Stimulated activated CD4-positive, alpha-beta T cell treated with anti-CD3 and anti-CD28 coated beads, Interleukin-12 subunit alpha, Interleukin-12 subunit beta, amount 100 ng/mL, for 24 hours (primary cell): Measurements from ENCODE around the gene WDHD1.
"Not testable (repeated sequence)": the region's sequence is repeated elsewhere in the genome, so short reads cannot be mapped to it uniquely, and the experiment has no call there.

ENCODE experiments used
- DNase-seq, 2 experiments: peaks; one replicate each; pipeline ENCODE4 v3.0.0-alpha.2; 2020; ENCODE audit warnings: low read depth in 2 of 2

WDHD1 gene

DNA sequence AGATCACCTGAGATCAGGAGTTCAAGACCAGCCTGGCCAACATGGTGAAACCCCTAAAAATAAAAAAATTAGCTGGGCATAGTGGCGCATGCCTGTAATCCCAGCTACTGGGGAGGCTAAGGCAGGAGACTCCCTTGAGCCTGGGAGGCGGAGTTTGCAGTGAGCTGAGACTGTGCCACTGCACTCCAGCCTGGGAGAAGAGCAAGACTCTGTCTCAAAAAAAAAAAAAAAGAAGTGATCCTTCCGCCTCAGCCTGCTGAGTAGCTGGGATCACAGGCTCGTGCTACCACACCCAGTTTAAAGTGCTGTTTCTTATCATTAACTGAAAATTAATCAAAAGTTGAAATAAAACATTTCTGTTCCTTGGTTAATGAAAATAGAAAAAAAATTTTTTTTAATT is 117.9 kb downstream of the WDHD1 start:
- DNase-seq = not testable (repeated sequence)

DNA sequence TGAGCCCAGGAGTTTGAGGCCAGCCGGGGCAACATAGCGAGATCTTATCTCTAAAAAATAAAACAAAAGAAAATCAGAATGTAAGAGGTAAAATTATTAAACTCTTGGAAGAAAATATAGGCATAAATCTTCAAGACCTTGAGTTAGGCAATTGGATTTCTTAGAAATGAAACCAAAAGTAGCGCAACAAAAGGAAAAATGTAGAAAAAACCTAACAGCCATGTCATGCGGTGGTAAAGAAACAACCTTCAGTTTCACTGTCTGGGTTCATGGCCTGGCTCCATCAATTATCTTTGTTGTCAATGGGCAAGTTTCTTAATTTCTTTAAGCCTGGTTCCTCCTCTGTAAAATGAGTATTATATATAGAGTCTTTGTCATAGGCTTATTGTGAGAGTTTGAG is 118.7 kb downstream of the WDHD1 start:
- no peak for DNase-seq

GRCh38 chr14:54906075-54906474 is 120.8 kb downstream of the WDHD1 start:
- no peak for DNase-seq

DNA sequence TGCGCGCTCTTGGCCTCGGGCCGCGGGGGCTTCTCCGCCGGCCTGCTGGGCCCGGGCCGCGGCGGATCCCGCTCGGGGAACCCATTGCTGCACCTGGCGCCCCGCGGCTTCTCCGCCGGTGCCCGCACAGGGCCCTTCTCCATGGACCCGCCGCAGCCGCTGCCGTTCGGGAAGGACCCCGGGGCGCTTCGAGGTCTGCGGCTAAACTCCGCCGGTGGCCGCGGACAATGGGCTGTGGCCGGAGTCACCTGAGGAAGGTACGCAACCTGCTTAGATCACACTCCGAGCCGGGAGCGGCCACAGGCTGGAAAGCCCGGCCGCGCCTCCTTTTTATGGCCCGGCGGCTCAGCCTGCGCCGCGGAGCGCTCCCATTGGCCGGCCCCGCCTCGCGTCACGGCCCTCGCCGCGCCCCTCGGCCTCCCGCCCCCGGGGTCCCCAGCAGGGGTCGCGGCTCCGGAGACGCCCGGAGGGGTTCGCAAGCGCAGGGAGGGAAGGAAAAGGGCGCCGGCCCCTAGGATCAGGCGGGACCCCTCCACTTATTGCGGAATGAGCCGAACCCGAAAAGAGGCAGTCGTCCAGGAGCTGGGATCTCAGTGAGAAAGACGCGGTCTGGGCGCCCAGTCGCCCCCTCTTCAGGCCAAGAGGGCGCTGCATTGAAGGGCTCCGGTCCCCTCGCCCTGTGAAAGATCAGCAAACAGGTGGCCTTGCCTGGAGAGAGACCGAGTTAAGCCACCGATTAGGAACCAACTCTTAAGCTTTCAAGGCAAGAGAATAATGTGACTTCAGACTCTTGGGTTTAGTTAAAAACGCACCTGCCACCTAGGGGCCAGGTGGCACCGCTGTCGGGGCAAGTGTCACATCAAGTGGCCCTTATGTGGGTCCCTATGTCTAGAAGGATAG is 124.1 kb downstream of the WDHD1 start, which contains the start of gene GCH1:
GCH1 (minus strand) TSS at position 306 of the 900 bp plus-strand sequence; CDS start at position 143, 163 bp downstream.
- DNase-seq = peak; percentile 55 to 58

DNA sequence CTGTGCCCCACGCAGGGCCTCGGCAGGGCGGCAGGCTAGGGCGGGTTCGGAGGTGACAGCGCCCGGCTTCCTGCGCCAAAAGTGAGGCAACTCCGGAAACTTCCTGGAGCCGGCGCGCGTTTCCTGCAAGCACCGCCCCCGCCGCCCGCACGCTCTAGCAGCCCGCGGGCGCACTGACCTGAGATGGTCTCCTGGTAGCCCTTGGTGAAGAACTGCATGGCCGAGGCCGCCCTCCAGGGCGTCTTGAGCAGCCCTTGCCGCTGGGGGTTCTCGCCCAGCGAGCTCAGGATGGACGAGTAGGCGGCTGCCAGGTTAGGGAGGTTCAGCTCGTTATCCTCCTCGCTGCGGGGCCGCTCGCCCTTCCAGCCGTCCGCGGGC is 124.8 kb downstream of the WDHD1 start:
- DNase-seq = peak; percentile 52 to 75

GRCh38 chr14:54901380-54902142 is 125.3 kb downstream of the WDHD1 start:
- DNase-seq = no peak

DNA sequence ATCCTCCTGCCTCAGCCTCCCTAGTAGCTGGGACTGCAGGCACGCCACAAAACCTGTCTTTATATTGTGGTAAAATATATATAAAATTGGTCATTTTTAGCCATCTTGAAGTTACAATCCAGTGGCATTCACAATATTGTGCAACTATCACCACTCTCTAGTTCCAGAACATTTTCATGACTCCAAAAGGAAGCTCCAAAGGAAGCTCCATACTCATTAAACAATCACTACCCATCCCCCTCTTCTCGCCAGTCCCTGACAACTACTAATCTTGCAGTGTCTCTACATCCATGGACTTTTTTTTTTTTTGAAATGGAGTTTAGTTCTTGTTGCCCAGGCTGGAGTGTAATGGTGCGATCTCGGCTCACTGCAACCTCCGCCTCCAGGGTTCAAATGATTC is 127.3 kb downstream of the WDHD1 start:
- no peak for DNase-seq

DNA sequence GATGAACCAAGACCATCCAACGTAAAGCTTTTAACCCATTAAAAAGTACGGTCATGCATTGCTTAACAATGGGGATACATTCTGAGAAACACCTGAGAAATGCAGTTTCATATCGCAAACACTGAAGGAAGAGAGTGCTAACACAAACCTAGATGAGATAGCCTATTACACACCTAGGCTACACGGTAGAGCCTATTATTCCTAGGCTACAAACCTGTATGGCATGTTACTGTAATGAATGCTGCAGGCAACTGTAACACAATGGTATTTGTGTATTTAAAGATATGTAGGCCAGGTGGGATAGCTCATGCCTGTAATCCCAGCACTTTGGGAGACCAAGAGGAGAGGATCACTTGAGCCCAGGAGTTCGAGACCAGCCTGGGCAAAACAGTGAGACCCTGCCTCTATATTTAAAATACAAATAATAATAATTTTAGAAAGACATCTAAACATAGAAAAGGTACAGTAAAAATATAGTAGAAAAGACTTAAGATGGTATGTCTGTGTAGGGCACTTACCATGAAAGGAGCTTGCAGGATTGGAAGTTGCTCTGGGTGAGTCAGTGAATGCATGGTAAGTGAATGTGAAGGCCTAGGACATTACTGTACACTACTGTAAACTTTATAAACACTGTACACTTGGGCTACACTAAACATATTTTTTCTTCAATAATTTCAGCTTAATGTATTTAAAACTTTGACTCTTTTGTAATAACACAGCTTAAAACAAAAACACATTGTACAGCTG is 128.9 kb downstream of the WDHD1 start:
- DNase-seq = not testable (repeated sequence)

GRCh38 chr14:54895683-54896082 is 131.2 kb downstream of the WDHD1 start:
- DNase-seq = no peak

DNA sequence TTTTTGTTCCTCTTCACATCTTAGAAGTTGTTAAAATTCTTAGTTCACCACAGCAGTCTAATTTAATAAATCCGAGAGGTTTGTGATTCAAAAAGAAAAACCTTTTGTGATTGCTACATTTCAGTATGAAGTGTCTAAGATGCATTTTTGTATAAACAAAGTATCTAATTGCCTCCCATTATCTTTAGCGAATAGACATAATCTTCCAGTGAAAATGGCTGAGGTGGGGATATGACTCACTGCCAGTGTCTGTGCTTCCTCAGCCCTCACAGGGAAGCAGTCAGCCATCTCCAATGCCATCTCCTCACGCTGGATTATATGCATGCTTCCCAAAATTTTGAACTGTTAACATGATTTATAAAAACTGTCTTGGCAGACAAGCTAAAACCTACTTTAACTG is 131.9 kb downstream of the WDHD1 start:
- DNase-seq = no peak

GRCh38 chr14:54893151-54893760 is 133.6 kb downstream of the WDHD1 start:
- no peak for DNase-seq

GRCh38 chr14:54891471-54892245 is 135.2 kb downstream of the WDHD1 start:
- no peak for DNase-seq

DNA sequence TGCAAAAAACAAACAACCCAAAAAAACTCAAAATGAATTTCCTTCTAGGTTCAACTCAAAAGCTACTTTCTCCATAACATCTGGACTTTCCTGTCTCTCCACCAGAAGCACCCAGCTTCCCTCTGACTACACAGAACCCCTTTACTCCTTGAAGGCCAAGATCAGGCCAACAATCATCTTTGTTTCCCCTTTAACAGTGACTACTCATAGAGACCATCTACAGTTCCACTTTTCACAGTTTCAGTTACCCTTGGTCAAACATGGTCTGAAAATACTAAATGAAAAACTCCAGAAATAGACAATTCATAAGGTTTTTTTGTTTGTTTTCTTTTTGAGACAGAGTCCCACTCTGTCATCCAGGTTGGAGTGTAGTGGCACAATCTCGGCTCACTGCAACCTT is 136.1 kb downstream of the WDHD1 start:
- no peak for DNase-seq

DNA sequence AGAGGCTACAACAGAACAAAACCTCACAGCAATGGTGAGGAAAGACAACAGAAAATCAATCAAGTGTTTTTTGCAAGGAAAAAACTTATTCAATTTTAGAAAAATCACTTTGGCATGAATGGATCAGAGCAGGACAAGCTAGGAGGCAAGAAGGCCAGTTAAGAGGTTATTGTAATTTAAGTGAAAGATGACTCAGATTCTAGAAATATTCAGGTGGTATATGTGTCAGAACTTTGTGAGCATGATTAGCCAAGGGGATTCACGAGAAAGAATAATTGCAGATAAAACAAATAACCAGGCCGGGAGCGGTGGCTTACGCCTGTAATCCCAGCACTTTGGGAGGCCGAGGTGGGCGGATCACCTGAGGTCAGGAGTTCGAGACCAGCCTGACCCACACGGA is 137.0 kb downstream of the WDHD1 start:
- no peak for DNase-seq
